ENCODE data around the gene FAM221A.
A peak's percentile ranks its signal among the peaks of the same experiment; 100 is the strongest.
"Not testable (repeated sequence)": the region's sequence is repeated elsewhere in the genome, so short reads cannot be mapped to it uniquely, and the experiment has no call there.

FAM221A gene

DNA sequence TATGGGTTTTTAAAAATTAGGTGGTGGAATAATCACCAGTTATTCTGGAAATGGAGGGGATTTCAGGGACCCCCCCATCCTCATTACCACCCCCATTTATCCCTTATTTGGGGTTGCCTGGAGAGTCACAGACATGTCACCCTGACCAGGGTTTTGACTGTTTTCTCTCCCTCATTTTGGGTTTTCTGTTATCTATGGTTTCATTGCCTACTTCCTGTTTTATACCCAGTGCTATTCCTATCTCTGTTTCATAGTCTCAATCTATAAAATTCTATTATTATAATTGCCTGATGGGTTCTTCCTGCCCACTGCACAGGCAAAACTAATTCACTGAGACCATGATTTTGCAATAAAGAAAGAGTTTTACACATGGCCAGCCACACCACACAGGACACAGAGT lies 15.9 kb upstream of the FAM221A start:
- Histone ChIP-seq H3K27ac (ENCODE audit: low read depth, low read length, severe bottlenecking) (no peak overlapping the region), H3K4me1 (ENCODE audit: control insufficient read depth, insufficient read depth, low read length, poor library complexity, severe bottlenecking) (no peaks in the 10 kb centered on the region), H3K36me3 (ENCODE audit: control insufficient read depth, insufficient read depth, low read length) (no peaks in the 10 kb centered on the region), H3K4me3 (ENCODE audit: extremely low read depth, insufficient read depth, low read length, poor library complexity, severe bottlenecking) (no peak overlapping the region), H3K9me3 (ENCODE audit: control insufficient read depth, low read length) (no peaks in the 10 kb centered on the region)

DNA sequence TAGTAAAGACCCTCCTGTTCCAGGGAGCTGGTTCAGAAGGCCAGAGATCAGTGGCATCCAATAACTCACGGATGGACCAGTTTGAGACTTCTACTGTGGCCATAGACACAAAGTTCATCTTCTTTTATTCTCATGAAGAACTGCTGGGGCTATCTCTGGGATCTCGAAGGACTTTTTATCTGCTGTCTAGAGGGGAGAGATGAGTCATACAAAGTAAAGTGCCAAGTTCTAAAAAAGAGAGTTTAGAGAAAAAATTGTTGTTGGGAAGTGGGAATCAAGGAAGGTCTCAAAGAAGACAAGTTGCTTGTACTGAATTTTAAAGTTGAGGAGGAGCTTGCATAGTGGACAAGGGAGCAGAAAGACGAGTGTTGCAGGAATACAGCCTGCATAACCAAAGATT lies 8.0 kb upstream of the FAM221A start:
- Histone ChIP-seq H3K4me3 (ENCODE audit: extremely low read depth, insufficient read depth, low read length, poor library complexity, severe bottlenecking) (no peak overlapping the region), H3K27ac (ENCODE audit: low read depth, low read length, severe bottlenecking) (no peak overlapping the region), H3K4me1 (ENCODE audit: control insufficient read depth, insufficient read depth, low read length, poor library complexity, severe bottlenecking) (no peaks in the 10 kb centered on the region), H3K9me3 (ENCODE audit: control insufficient read depth, low read length) (peaks cover 3% of the 10 kb centered on the region), H3K36me3 (ENCODE audit: control insufficient read depth, insufficient read depth, low read length) (no peaks in the 10 kb centered on the region)
- 92 to 96% methylated on average over 2 to 3 of the region's 3 CpGs for WGBS, 2 experiments (ENCODE audit: insufficient coverage in 2 of 2)

DNA sequence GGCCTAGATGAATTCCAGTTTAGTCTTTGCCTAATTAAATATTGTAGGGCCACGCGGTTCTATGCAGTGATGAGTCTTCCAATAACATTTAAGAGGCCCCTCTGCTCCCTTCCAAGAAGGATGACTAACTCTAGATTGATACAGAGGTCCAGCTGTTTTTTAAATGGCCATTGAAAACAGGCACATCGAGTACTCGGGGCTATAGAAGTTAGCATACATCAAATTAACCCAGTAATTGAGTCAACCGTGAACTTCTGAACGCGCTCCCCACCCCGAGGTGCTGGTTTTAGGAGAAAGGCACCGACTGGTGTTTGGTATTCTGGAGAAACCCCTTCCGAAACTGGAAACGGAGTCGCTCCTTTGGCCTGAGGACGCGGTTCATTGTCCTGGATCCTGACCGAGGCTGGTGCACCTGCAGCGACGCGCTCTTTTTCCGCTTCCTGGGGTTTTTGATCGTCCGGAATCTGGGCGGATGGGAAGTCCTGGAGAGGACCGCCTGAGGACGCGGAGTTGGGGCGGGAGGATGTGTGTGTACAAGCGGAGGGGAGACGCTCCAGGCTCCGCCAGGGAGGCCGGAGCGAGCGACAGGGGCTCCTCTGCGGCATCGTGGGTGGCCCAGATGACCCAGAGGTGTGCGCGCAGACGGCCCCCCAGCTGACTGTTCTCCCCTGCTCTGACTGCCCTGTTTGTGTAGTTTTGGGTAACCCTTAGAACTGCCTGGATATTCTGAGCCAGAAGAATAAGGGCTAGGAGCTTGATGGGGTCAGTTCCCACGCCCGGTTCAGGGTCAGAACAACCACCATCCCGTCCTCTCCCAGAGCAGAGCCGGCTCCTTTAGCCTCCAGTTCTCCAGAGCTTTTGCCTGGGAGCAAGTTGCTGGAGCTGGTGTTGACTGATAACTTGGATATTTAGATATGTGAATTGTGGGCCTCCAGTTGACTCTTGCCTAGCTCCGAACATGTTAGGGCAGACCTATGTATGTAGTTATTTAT lies 711 bp downstream of the FAM221A start:
- Histone ChIP-seq H3K9me3 (ENCODE audit: control insufficient read depth, low read length) (no peaks in the 10 kb centered on the region), H3K27ac (ENCODE audit: low read depth, low read length, severe bottlenecking) (peak overlapping the region; percentile 49), H3K36me3 (ENCODE audit: control insufficient read depth, insufficient read depth, low read length) (no peaks in the 10 kb centered on the region), H3K4me1 (ENCODE audit: control insufficient read depth, insufficient read depth, low read length, poor library complexity, severe bottlenecking) (peaks cover 3% of the 10 kb centered on the region), H3K4me3 (ENCODE audit: extremely low read depth, insufficient read depth, low read length, poor library complexity, severe bottlenecking) (peak overlapping the region; percentile 52)
- WGBS, 2 experiments (ENCODE audit: insufficient coverage in 2 of 2) = 44% methylated on average over 34 to 37 of the region's 42 CpGs

DNA sequence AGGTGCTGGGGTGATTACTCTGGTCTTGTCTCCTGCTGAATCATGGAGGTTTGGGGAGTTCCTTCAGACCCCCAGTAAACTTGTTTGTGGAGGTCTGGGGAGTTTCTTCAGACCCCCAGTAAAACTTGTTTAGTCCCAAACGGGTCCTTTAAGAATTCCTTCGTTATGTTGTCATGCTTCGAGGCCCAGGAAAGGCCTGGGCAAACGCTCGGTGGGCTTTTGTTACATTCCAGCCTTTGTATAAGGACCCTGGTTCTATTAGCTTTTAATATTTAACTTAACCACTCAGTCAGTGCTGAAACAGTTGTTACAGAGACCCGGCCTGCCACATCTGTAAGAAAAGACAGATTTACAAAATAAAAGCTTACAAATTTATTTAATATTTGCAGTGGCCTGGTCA lies 4.0 kb downstream of the FAM221A start:
- 50% methylated on average over 2 to 5 of the region's 6 CpGs for WGBS, 2 experiments (ENCODE audit: insufficient coverage in 2 of 2)

DNA sequence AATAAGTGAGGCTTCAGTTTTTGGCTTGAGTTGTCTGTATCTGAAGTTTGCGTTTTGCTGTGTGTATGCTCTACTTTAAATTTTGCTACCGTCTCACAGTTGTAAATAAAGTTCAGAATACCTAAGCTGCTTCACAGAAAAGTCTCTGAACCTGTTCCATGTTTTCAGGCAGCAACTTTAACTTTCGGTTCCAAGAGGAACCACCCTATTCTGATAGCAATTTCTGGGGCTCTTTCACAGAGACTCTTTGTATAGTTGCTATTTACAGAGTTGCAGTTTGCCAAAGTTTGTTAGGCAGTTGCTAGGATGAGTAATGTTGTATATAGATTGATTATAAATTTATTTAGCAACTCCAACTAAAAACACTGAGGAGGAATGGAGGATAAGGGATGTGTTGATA lies 5.7 kb downstream of the FAM221A start:
- Histone ChIP-seq H3K36me3 (ENCODE audit: control insufficient read depth, insufficient read depth, low read length) (no peaks in the 10 kb centered on the region), H3K27ac (ENCODE audit: low read depth, low read length, severe bottlenecking) (no peak overlapping the region), H3K4me1 (ENCODE audit: control insufficient read depth, insufficient read depth, low read length, poor library complexity, severe bottlenecking) (peaks cover 3% of the 10 kb centered on the region), H3K4me3 (ENCODE audit: extremely low read depth, insufficient read depth, low read length, poor library complexity, severe bottlenecking) (no peak overlapping the region), H3K9me3 (ENCODE audit: control insufficient read depth, low read length) (no peaks in the 10 kb centered on the region)
- 80 to 88% methylated on average over 1 to 3 of the region's 3 CpGs for WGBS, 2 experiments (ENCODE audit: insufficient coverage in 2 of 2)

More for the DNA sequence above, 4.0 kb downstream of the FAM221A start:
- not testable (repeated sequence) for H3K27ac ChIP-seq (ENCODE audit: low read depth, low read length, severe bottlenecking); H3K36me3 ChIP-seq (ENCODE audit: control insufficient read depth, insufficient read depth, low read length); H3K4me1 ChIP-seq (ENCODE audit: control insufficient read depth, insufficient read depth, low read length, poor library complexity, severe bottlenecking); H3K9me3 ChIP-seq (ENCODE audit: control insufficient read depth, low read length); H3K4me3 ChIP-seq (ENCODE audit: extremely low read depth, insufficient read depth, low read length, poor library complexity, severe bottlenecking)

DNA sequence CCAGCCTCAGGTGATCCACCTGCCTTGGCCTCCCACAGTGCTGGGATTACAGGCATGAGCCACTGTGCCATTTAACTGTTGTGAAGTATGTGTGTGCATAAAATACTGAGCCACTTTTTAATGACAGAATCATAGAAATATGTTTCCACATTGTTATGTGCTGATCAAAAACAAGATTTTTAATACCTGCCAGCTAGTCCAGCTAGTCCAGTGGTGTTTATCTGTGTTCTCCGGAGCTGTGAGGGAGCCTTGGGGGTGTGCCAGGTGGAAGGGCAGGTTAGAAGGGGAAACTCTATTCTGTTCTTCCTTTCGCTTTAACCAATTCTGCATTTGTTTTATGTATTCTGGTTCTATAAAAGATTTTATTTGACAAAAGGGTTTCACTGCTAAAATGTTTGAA lies 7.0 kb downstream of the FAM221A start:
- Histone ChIP-seq H3K9me3 (ENCODE audit: control insufficient read depth, low read length) (no peaks in the 10 kb centered on the region), H3K4me1 (ENCODE audit: control insufficient read depth, insufficient read depth, low read length, poor library complexity, severe bottlenecking) (peaks cover 3% of the 10 kb centered on the region), H3K36me3 (ENCODE audit: control insufficient read depth, insufficient read depth, low read length) (no peaks in the 10 kb centered on the region), H3K27ac (ENCODE audit: low read depth, low read length, severe bottlenecking) (no peak overlapping the region), H3K4me3 (ENCODE audit: extremely low read depth, insufficient read depth, low read length, poor library complexity, severe bottlenecking) (no peak overlapping the region)
- WGBS, 2 experiments (ENCODE audit: insufficient coverage in 2 of 2) = no CpG with 5 or more reads among the region's 2 CpGs

DNA sequence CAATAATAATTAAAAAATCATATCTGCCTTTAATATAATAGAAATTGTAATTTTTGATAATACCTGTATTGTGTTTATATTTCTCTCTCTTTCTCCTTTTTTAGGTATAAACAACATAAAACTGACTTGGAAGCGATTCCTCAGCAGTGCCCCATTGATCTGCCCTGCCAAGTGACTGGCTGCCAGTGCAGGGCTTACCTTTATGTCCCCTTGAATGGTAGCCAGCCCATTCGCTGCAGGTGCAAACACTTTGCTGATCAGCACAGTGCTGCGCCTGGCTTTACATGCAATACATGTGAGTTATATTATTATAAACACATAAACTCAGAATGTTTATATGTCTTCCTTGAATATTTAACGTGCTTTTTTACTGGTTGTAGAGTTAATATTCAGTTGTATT lies 9.2 kb downstream of the FAM221A start:
- WGBS, 2 experiments (ENCODE audit: insufficient coverage in 2 of 2) = 60 to 100% methylated on average over 1 of the region's 4 CpGs
- Histone ChIP-seq H3K4me1 (ENCODE audit: control insufficient read depth, insufficient read depth, low read length, poor library complexity, severe bottlenecking) (peaks cover 3% of the 10 kb centered on the region), H3K36me3 (ENCODE audit: control insufficient read depth, insufficient read depth, low read length) (no peaks in the 10 kb centered on the region)

DNA sequence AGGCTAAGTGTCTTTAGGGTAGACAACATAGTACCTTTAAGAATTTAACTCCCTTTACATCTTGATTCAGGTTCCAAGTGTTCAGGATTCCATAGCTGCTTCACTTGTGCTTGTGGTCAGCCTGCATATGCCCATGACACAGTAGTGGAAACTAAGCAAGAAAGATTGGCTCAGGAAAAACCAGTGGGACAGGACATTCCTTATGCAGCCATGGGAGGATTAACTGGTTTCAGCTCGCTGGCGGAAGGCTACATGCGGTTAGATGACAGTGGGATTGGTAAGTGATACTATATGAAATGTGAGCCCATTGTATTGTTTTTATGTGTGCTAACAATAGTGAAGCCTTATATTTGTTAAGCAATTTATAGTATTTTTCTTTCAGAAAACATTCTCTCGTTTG lies 11.3 kb downstream of the FAM221A start:
- Histone ChIP-seq H3K27ac (ENCODE audit: low read depth, low read length, severe bottlenecking) (no peak overlapping the region), H3K4me1 (ENCODE audit: control insufficient read depth, insufficient read depth, low read length, poor library complexity, severe bottlenecking) (no peaks in the 10 kb centered on the region), H3K36me3 (ENCODE audit: control insufficient read depth, insufficient read depth, low read length) (no peaks in the 10 kb centered on the region), H3K9me3 (ENCODE audit: control insufficient read depth, low read length) (no peaks in the 10 kb centered on the region), H3K4me3 (ENCODE audit: extremely low read depth, insufficient read depth, low read length, poor library complexity, severe bottlenecking) (no peak overlapping the region)
- WGBS, 2 experiments (ENCODE audit: insufficient coverage in 2 of 2) = 95% methylated on average over 3 of the region's 4 CpGs; no CpG with 5 or more reads in 1 of the 2 experiments

More for the DNA sequence above, 9.2 kb downstream of the FAM221A start:
- Histone ChIP-seq H3K4me3 (ENCODE audit: extremely low read depth, insufficient read depth, low read length, poor library complexity, severe bottlenecking) (no peak overlapping the region), H3K27ac (ENCODE audit: low read depth, low read length, severe bottlenecking) (no peak overlapping the region), H3K9me3 (ENCODE audit: control insufficient read depth, low read length) (no peaks in the 10 kb centered on the region)

DNA sequence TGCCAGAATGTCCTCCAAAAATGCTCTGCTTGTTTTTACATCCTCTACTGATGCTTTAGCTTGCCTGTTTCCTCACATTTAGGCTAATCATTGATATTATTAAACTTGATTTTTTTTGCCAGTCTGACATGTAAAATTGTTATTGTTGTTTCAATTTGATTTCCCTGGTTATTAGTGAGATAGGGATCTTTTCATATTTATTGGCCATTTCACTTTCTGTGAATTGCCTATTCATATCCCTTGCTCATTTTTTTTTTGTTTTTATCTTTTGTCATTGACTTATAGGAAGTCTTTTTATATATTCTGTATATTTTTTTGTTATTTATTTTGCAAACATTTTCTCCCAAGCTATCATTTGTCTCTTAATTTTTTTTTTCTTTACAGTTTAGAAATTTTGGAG lies 13.2 kb downstream of the FAM221A start:
- Histone ChIP-seq H3K9me3 (ENCODE audit: control insufficient read depth, low read length) (no peaks in the 10 kb centered on the region), H3K4me3 (ENCODE audit: extremely low read depth, insufficient read depth, low read length, poor library complexity, severe bottlenecking) (no peak overlapping the region), H3K36me3 (ENCODE audit: control insufficient read depth, insufficient read depth, low read length) (no peaks in the 10 kb centered on the region), H3K4me1 (ENCODE audit: control insufficient read depth, insufficient read depth, low read length, poor library complexity, severe bottlenecking) (no peaks in the 10 kb centered on the region), H3K27ac (ENCODE audit: low read depth, low read length, severe bottlenecking) (no peak overlapping the region)

DNA sequence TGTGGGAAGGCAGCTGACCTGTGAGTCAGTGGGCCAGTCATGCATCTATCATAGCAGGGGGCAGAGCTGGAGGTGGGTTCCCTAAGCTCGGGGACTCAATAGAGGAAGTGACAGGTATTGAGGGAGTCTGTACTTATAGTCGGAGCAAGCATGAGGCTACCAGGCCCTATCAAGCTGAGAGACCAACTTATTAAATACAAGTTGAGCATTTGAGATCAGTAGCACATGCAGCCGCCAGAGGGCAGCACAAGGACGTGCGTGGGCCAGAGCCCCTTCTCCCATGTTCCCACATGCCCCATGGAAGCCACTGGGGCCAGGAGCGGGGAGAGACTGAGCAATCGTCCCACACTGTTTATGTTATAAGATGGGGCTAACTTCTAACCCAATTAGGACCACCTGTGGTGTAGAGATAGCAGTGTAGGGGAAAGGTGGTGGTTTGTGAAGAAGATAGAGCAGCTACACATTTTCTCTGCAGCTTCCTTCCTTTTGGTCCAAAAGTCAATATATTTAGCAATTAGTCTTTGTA lies 17.0 kb downstream of the FAM221A start:
- Histone ChIP-seq H3K36me3 (ENCODE audit: control insufficient read depth, insufficient read depth, low read length) (no peaks in the 10 kb centered on the region), H3K4me3 (ENCODE audit: extremely low read depth, insufficient read depth, low read length, poor library complexity, severe bottlenecking) (no peak overlapping the region), H3K4me1 (ENCODE audit: control insufficient read depth, insufficient read depth, low read length, poor library complexity, severe bottlenecking) (no peaks in the 10 kb centered on the region), H3K9me3 (ENCODE audit: control insufficient read depth, low read length) (no peaks in the 10 kb centered on the region), H3K27ac (ENCODE audit: low read depth, low read length, severe bottlenecking) (no peak overlapping the region)
- 13 to 31% methylated on average over 3 to 5 of the region's 7 CpGs for WGBS, 2 experiments (ENCODE audit: insufficient coverage in 2 of 2)

DNA sequence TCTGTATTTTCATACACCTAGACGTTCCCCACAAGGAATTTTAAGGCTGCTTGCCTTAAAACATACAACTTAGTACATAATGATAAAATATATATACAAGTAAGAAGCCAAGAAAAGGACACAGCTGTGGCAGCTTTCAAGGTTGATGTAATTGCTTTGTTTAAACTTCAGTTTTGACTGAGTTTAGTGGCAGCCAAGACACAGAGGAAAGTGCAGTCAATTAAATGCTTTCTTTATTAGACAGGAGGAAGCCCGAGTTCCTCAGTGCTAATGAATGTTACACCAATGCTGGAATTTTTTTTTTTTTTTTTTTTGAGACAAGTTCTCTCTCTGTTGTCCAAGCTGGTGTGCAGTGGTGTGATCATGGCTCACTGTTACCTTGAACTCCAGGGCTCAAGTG lies 18.8 kb downstream of the FAM221A start:
- Histone ChIP-seq H3K4me1 (ENCODE audit: control insufficient read depth, insufficient read depth, low read length, poor library complexity, severe bottlenecking) (no peaks in the 10 kb centered on the region), H3K36me3 (ENCODE audit: control insufficient read depth, insufficient read depth, low read length) (no peaks in the 10 kb centered on the region), H3K4me3 (ENCODE audit: extremely low read depth, insufficient read depth, low read length, poor library complexity, severe bottlenecking) (no peak overlapping the region), H3K27ac (ENCODE audit: low read depth, low read length, severe bottlenecking) (no peak overlapping the region), H3K9me3 (ENCODE audit: control insufficient read depth, low read length) (no peaks in the 10 kb centered on the region)
- 100% methylated on average over 1 of the region's 2 CpGs; no CpG with 5 or more reads in 1 of the 2 experiments for WGBS, 2 experiments (ENCODE audit: insufficient coverage in 2 of 2)

Data from mesodermal cell (in vitro differentiated cells).